SK-N-SH (cell line): Measurements from ENCODE around the gene ZC3H10. TPM values are rescaled to one million over a fixed set of nuclear protein-coding genes. Genes with fewer than 3 reads are reported as not detected.

Source experiments
- CTCF ChIA-PET: fragments of 300-600, 350-600 bp; formaldehyde crosslinking; extraction: SDS; loops from one replicate; lab custom pipeline; 2021; lab: Yijun Ruan, JAX
- POLR2A ChIA-PET: fragments of 350-600 bp; sonication (Branson Sonifier 250); formaldehyde crosslinking; extraction: SDS; loops from one replicate; lab custom pipeline; 2020; ENCODE audit warnings: antibody characterized with exemption, inconsistent platforms; lab: Yijun Ruan, JAX
- DNase-seq: peaks from one replicate; pipeline ENCODE4 v3.0.0; 2012
- H2AFZ ChIP-seq: fragments of 200-600 bp; sonication (generic); 2 replicates; pipeline ENCODE4 v1.8.1; 2016; ENCODE audit warnings: antibody characterized with exemption, mild to moderate bottlenecking, low read depth
- H3F3A ChIP-seq: fragments of 200-600 bp; sonication (generic); replicated peaks from 2 replicates; pipeline ENCODE3; 2016; ENCODE audit warnings: antibody characterized with exemption, mild to moderate bottlenecking; ENCODE audit not compliant: insufficient read depth
- H3K27ac ChIP-seq, 2 experiments: fragments of 200-500 bp in 1 of 2; fragments of 200-600 bp in 1 of 2; sonication (Bioruptor generic) in 1 of 2; sonication (generic), shearing (Covaris generic) in 1 of 2; 2 replicates each; pipeline versions ENCODE4 v1.5.1 to v1.6.1; 2014 to 2016; ENCODE audit warnings: low read depth in 2 of 2, inconsistent platforms in 1 of 2, low read length in 1 of 2, mild to moderate bottlenecking in 1 of 2, mixed read lengths in 1 of 2
- H3K27me3 ChIP-seq: fragments of 200-600 bp; sonication (generic), shearing (Covaris generic); 2 replicates; pipeline ENCODE4 v1.6.1; 2016; ENCODE audit warnings: mixed run types; ENCODE audit not compliant: insufficient read depth
- H3K36me3 ChIP-seq, 2 experiments: fragments of 200-500 bp in 1 of 2; fragments of 200-600 bp in 1 of 2; sonication (Bioruptor generic) in 1 of 2; sonication (generic) in 1 of 2; replicated peaks in 1 of 2; 2 replicates each; pipeline versions ENCODE3 to v1.5.1; 2014 to 2016; ENCODE audit warnings: low read length in 1 of 2, mild to moderate bottlenecking in 1 of 2; ENCODE audit not compliant: insufficient read depth in 2 of 2, control insufficient read depth in 1 of 2
- H3K4me1 ChIP-seq, 2 experiments: fragments of 200-500 bp in 1 of 2; fragments of 200-600 bp in 1 of 2; sonication (Bioruptor generic) in 1 of 2; sonication (generic), shearing (Covaris generic) in 1 of 2; 2 replicates each; pipeline versions ENCODE4 v1.5.1 to v1.6.1; 2014 to 2016; ENCODE audit warnings: low read depth in 1 of 2, low read length in 1 of 2, mixed run types in 1 of 2; ENCODE audit not compliant: insufficient read depth in 2 of 2, control insufficient read depth in 1 of 2
- H3K4me2 ChIP-seq: fragments of 200-600 bp; sonication (generic), shearing (Covaris generic); 2 replicates; pipeline ENCODE4 v1.6.1; 2017; ENCODE audit warnings: mixed run types
- H3K4me3 ChIP-seq, 2 experiments: fragments of 200-500 bp in 1 of 2; fragments of 200-600 bp in 1 of 2; sonication (Bioruptor generic) in 1 of 2; sonication (generic), shearing (Covaris generic) in 1 of 2; 2 replicates each; pipeline versions ENCODE4 v1.5.1 to v1.8.1; 2014 to 2016; ENCODE audit warnings: low read depth in 2 of 2, inconsistent platforms in 1 of 2, low read length in 1 of 2, mild to moderate bottlenecking in 1 of 2, mixed read lengths in 1 of 2, moderate library complexity in 1 of 2
- H3K79me2 ChIP-seq: fragments of 200-600 bp; sonication (generic); 2 replicates; pipeline ENCODE4 v1.8.1; 2017; ENCODE audit warnings: mild to moderate bottlenecking; ENCODE audit not compliant: insufficient read depth
- H3K9ac ChIP-seq: fragments of 200-600 bp; sonication (generic); 2 replicates; pipeline ENCODE4 v1.6.1; 2017; ENCODE audit warnings: mixed run types
- H3K9me2 ChIP-seq: fragments of 200-600 bp; sonication (generic); 2 replicates; pipeline ENCODE4 v1.6.1; 2017; ENCODE audit warnings: mixed run types
- H3K9me3 ChIP-seq: fragments of 200-600 bp; sonication (generic); 2 replicates; pipeline ENCODE4 v1.6.1; 2017; ENCODE audit warnings: mixed run types, mild to moderate bottlenecking, moderate library complexity
- H4K20me1 ChIP-seq: fragments of 200-600 bp; sonication (generic); 2 replicates; pipeline ENCODE4 v1.6.1; 2017; ENCODE audit warnings: mild to moderate bottlenecking, mixed run types; ENCODE audit not compliant: insufficient read depth
- CHD2 ChIP-seq: fragments of 150-350 bp; IDR thresholded peaks from 2 replicates; pipeline ENCODE4 v1.6.1; 2018; ENCODE audit warnings: low read length; ENCODE audit not compliant: partially characterized antibody
- EP300 ChIP-seq, 2 experiments: IDR thresholded peaks; 2 replicates each; pipeline versions ENCODE4 v1.4.0 to v1.6.1; 2012; ENCODE audit warnings: borderline replicate concordance in 1 of 2, low read depth in 1 of 2, low read length in 1 of 2
- FOSL2 ChIP-seq: IDR thresholded peaks from 2 replicates; pipeline ENCODE4 v1.4.0; 2012; ENCODE audit warnings: low read depth, mild to moderate bottlenecking, moderate library complexity, borderline replicate concordance
- FOXJ3 ChIP-seq: sonication (generic); formaldehyde crosslinking; IDR thresholded peaks from 2 replicates; pipeline ENCODE4 v1.5.1; 2020; ENCODE audit warnings: mild to moderate bottlenecking, missing genetic modification reagents
- GATA2 ChIP-seq: sonication (generic); formaldehyde crosslinking; IDR thresholded peaks from 2 replicates; pipeline ENCODE4 v1.5.0; 2020; ENCODE audit warnings: mild to moderate bottlenecking, missing genetic modification reagents
- MAX ChIP-seq: IDR thresholded peaks from 2 replicates; pipeline ENCODE4 v1.4.0; 2012; ENCODE audit warnings: low read depth
- MXI1 ChIP-seq: IDR thresholded peaks from 2 replicates; pipeline ENCODE4 v1.6.1; 2012; ENCODE audit warnings: mild to moderate bottlenecking, low read depth, low read length, improper control_type of control experiment
- RCOR1 ChIP-seq: fragments of 150-350 bp; IDR thresholded peaks from 2 replicates; pipeline ENCODE4 v1.6.1; 2017; ENCODE audit warnings: antibody characterized with exemption, low read length
- REST ChIP-seq: IDR thresholded peaks from 2 replicates; pipeline ENCODE4 v1.6.1; 2012; ENCODE audit warnings: mild to moderate bottlenecking, low read depth, low read length, moderate library complexity
- RFX5 ChIP-seq: IDR thresholded peaks from 2 replicates; pipeline ENCODE4 v1.6.1; 2012; ENCODE audit warnings: mild to moderate bottlenecking, improper control_type of control experiment, low read length
- SMC3 ChIP-seq: IDR thresholded peaks from 2 replicates; pipeline ENCODE4 v1.6.1; 2012; ENCODE audit warnings: low read depth, low read length, improper control_type of control experiment
- TAF1 ChIP-seq: IDR thresholded peaks from 2 replicates; pipeline ENCODE4 v1.6.1; 2012; ENCODE audit warnings: low read depth, mild to moderate bottlenecking, low read length, moderate library complexity, borderline replicate concordance
- ZBTB33 ChIP-seq: IDR thresholded peaks from 2 replicates; pipeline ENCODE4 v1.4.0; 2012; ENCODE audit warnings: low read depth, borderline replicate concordance
- WGBS: methylation state at CpG from one replicate; pipeline ENCODE4 v1.1.6; 2017; ENCODE audit warnings: low lambda C conversion rate; 5-methylcytosine and 5-hydroxymethylcytosine counted together
- polyA plus RNA-seq, 3 experiments: library from polyadenylated mRNA; depleted of rRNA; stranded (reverse); fragments of >200 nt; gene quantifications; 2 replicates each; pipeline ENCODE4 v1.2.3, GENCODE V29; 2012
- TF ChIP-seq, protein P1 (sequence below): fragments of 150-350 bp; IDR thresholded peaks from 2 replicates; pipeline ENCODE4 v1.6.1; 2016; ENCODE audit warnings: mild to moderate bottlenecking, low read depth, low read length

ZC3H10 gene
- polyA plus RNA-seq, 1 of the 3 experiments (the other 2 are of a cell fraction), result 2.0 TPM

DNA sequence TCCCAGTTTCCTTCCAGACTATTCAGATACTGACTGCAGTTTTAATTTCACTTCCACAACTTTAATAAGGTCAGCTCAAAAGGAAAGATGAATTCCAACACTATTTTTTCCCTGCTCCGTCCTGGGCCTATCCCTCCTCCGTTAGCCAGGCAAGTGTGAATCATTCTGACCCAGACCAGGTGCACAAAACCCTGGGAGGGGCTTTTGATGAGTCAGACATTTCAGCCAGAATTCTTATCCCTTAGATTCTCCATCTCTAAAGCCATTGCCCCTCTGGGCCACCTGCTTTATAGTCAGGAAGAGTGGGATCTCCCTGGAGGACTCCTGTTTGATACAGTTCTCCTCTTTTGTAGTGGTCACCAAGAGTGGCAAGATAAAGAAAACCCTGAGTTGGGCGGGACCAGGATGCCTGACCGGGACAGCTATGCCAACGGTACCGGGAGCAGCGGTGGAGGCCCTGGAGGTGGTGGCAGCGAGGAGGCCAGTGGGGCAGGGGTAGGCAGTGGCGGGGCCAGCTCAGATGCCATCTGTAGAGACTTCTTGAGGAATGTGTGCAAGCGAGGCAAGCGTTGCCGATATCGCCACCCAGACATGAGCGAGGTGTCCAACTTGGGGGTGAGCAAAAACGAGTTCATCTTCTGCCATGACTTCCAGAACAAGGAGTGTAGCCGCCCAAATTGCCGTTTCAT is 2.2 kb downstream of the ZC3H10 start:
- 96% methylated on average over 17 of the region's 17 CpGs for WGBS
- Histone ChIP-seq H3K9me2 (no peaks in the 10 kb centered on the region), H3K4me2 (0 out of 2 replicates have a peak overlapping the region, but pooled peaks have one; percentile 93), H3K4me3 (no peak overlapping the region), H3F3A (peaks cover 31% of the 10 kb centered on the region), H4K20me1 (peaks cover 3% of the 10 kb centered on the region; the same call in 1 of the 2 replicates), H3K9ac (no peak overlapping the region), H2AFZ (no peak overlapping the region), H3K27ac (peak overlapping the region in 1 of 2 experiments; percentile 42; a peak in 1 of 4 replicates), H3K79me2 (peaks cover 62% of the 10 kb centered on the region), H3K9me3 (no peaks in the 10 kb centered on the region), H3K36me3 (peaks cover 11 to 25% of the 10 kb centered on the region in 2 experiments), H3K27me3 (no peaks in the 10 kb centered on the region), H3K4me1 (peaks cover 16 to 19% of the 10 kb centered on the region in 2 experiments; a peak in 3 of 4 replicates)
- ChIA-PET POLR2A (interaction anchor here (1.0 to 1.5 kb wide), 4 partner anchors 8 to 70 kb away, joined by 3 to 5 read pairs (median 4); partner anchors contain the start of gene ESYT1), CTCF (interaction anchor here (0.6 to 16.0 kb wide), 18 partner anchors 8 to 138 kb away, joined by 3 to 272 read pairs (median 5); partner anchors contain the start of genes ANKRD52, ESYT1, MYL6 and MYL6B)
- DNase-seq, result no peak
- TF ChIP-seq FOSL2 (peak; percentile 21; the same call in 1 of the 2 replicates), MAX (no peak)

DNA sequence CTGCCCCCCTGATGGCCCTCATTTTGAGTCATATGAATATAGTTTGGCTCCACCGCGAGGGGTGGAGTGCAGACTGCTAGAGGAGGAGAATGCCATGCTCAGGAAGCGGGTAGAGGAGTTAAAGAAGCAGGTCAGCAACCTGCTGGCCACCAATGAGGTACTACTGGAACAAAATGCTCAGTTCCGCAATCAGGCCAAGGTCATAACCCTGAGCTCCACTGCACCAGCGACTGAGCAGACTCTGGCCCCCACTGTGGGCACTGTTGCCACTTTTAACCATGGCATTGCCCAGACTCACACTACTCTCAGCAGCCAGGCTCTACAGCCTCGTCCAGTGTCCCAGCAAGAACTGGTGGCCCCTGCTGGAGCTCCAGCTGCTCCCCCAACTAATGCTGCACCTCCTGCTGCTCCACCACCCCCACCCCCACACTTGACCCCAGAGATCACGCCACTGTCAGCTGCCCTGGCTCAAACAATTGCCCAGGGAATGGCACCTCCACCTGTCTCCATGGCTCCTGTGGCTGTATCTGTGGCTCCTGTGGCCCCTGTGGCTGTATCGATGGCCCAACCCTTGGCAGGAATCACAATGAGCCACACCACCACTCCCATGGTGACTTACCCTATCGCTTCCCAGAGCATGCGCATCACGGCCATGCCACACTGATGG is 3.3 kb downstream of the ZC3H10 start:
- Histone ChIP-seq H3K36me3 (peaks cover 14 to 25% of the 10 kb centered on the region in 2 experiments), H3K79me2 (peaks cover 65% of the 10 kb centered on the region)
- TF ChIP-seq RFX5, result no peak
- TF ChIP-seq EP300 (IDR thresholded peaks at IDR 0.05; ENCODE audit: borderline replicate concordance in 1 of 2, low read depth in 1 of 2, low read length in 1 of 2), result no peak
- no peak for TF ChIP-seq TAF1
- no peak for TF ChIP-seq GATA2 (CRISPR knock-in tag)
- TF ChIP-seq MXI1, result no peak
- TF ChIP-seq SMC3, result no peak
- TF ChIP-seq FOSL2, result no peak
- no peak for TF ChIP-seq ZBTB33
- TF ChIP-seq RCOR1, result no peak
- TF ChIP-seq REST, result no peak
- TF ChIP-seq CHD2, result no peak
- no peak for TF ChIP-seq FOXJ3 (CRISPR knock-in tag)
- TF ChIP-seq, protein P1, sequence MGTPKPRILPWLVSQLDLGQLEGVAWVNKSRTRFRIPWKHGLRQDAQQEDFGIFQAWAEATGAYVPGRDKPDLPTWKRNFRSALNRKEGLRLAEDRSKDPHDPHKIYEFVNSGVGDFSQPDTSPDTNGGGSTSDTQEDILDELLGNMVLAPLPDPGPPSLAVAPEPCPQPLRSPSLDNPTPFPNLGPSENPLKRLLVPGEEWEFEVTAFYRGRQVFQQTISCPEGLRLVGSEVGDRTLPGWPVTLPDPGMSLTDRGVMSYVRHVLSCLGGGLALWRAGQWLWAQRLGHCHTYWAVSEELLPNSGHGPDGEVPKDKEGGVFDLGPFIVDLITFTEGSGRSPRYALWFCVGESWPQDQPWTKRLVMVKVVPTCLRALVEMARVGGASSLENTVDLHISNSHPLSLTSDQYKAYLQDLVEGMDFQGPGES, result no peak
- TF ChIP-seq, all 33 proteins: peak for 0
- H2AFZ ChIP-seq, result no peak overlapping the region
- peaks cover 13 to 19% of the 10 kb centered on the region in 2 experiments for H3K4me1 ChIP-seq
- H3K9me3 ChIP-seq, result no peaks in the 10 kb centered on the region
- no peak overlapping the region for H3K9ac ChIP-seq
- H3K4me2 ChIP-seq, result no peak overlapping the region
- peaks cover 3% of the 10 kb centered on the region; the same call in 1 of the 2 replicates for H4K20me1 ChIP-seq
- POLR2A ChIA-PET, result interaction anchor here (0.6 kb wide), 1 partner anchor 26 kb away, joined by 3 read pairs; no protein-coding TSS in a partner anchor
- CTCF ChIA-PET, result interaction anchor here (0.6 to 16.0 kb wide), 4 partner anchors 30 to 1012 kb away, joined by 3 to 272 read pairs (median 3); partner anchors contain the start of gene SMARCC2
- no peaks in the 10 kb centered on the region for H3K27me3 ChIP-seq
- H3K27ac ChIP-seq, result no peak overlapping the region
- no peaks in the 10 kb centered on the region for H3K9me2 ChIP-seq
- no peak for DNase-seq
- no peak overlapping the region for H3K4me3 ChIP-seq
- H3F3A ChIP-seq, result peaks cover 39% of the 10 kb centered on the region
- 97% methylated on average over 10 of the region's 11 CpGs for WGBS
